Muscle layer of duodenum (tissue), 2 donors: ENCODE results near the gene PIK3AP1.

Source experiments
- H3K27ac ChIP-seq: one replicate; pipeline ENCODE4 v1.7.0; 2013; ENCODE audit warnings: mild to moderate bottlenecking, low read length
- H3K27me3 ChIP-seq: one replicate; pipeline ENCODE4 v1.7.0; 2013; ENCODE audit warnings: low read depth, mild to moderate bottlenecking, control low read depth, low read length
- H3K36me3 ChIP-seq, 2 donors: one replicate each; pipeline ENCODE4 v1.7.0; 2013; ENCODE audit warnings: low read length in 2 of 2, control low read depth in 1 of 2, mild to moderate bottlenecking in 1 of 2; ENCODE audit not compliant: insufficient read depth in 2 of 2, control insufficient read depth in 1 of 2
- H3K4me1 ChIP-seq, 2 donors: one replicate each; pipeline ENCODE4 v1.7.0; 2013; ENCODE audit warnings: low read length in 2 of 2, mild to moderate bottlenecking in 2 of 2, control low read depth in 1 of 2, moderate library complexity in 1 of 2; ENCODE audit not compliant: insufficient read depth in 2 of 2, control insufficient read depth in 1 of 2
- H3K4me3 ChIP-seq, 2 donors: one replicate each; pipeline ENCODE4 v1.7.0; 2013; ENCODE audit warnings: low read length in 2 of 2, low read depth in 1 of 2, mild to moderate bottlenecking in 1 of 2
- H3K9me3 ChIP-seq, 2 donors: one replicate each; pipeline ENCODE4 v1.7.0; 2013; ENCODE audit warnings: low read length in 2 of 2, control low read depth in 1 of 2, mild to moderate bottlenecking in 1 of 2; ENCODE audit not compliant: control insufficient read depth in 1 of 2
- donor health status: healthy.

The PIK3AP1 gene

GRCh38 chr10:96650958-96651357 is 69.4 kb downstream of the PIK3AP1 start:
- Histone ChIP-seq H3K36me3 (peaks cover 0 to 9% of the 10 kb centered on the region in 2 donors), H3K4me3 (no peak overlapping the region), H3K4me1 (no peaks in the 10 kb centered on the region), H3K9me3 (no peaks in the 10 kb centered on the region), H3K27ac (no peak overlapping the region), H3K27me3 (no peaks in the 10 kb centered on the region)

GRCh38 chr10:96648297-96648696 is 72.0 kb downstream of the PIK3AP1 start:
- no peaks in the 10 kb centered on the region for H3K27me3 ChIP-seq
- H3K27ac ChIP-seq: no peak overlapping the region
- H3K4me3 ChIP-seq: no peak overlapping the region
- no peaks in the 10 kb centered on the region for H3K4me1 ChIP-seq
- H3K9me3 ChIP-seq: no peaks in the 10 kb centered on the region
- peaks cover 0 to 9% of the 10 kb centered on the region in 2 donors for H3K36me3 ChIP-seq

GRCh38 chr10:96647466-96647865 is 72.8 kb downstream of the PIK3AP1 start:
- H3K4me1 ChIP-seq: no peaks in the 10 kb centered on the region
- H3K27me3 ChIP-seq: no peaks in the 10 kb centered on the region
- peaks cover 0 to 9% of the 10 kb centered on the region in 2 donors for H3K36me3 ChIP-seq
- H3K4me3 ChIP-seq: no peak overlapping the region
- no peaks in the 10 kb centered on the region for H3K9me3 ChIP-seq
- no peak overlapping the region for H3K27ac ChIP-seq

- H3K4me1 ChIP-seq: no peaks in the 10 kb centered on the region
- peaks cover 0 to 9% of the 10 kb centered on the region in 2 donors for H3K36me3 ChIP-seq
- H3K27ac ChIP-seq: no peak overlapping the region
- H3K9me3 ChIP-seq: no peaks in the 10 kb centered on the region
- H3K4me3 ChIP-seq: no peak overlapping the region
- H3K27me3 ChIP-seq: no peaks in the 10 kb centered on the region
Observed at GRCh38 chr10:96646751-96647166, 73.6 kb downstream of the PIK3AP1 start.

GRCh38 chr10:96646301-96646700 is 74.0 kb downstream of the PIK3AP1 start:
- peaks cover 0 to 8% of the 10 kb centered on the region in 2 donors for H3K36me3 ChIP-seq
- no peaks in the 10 kb centered on the region for H3K9me3 ChIP-seq
- H3K4me1 ChIP-seq: no peaks in the 10 kb centered on the region
- no peak overlapping the region for H3K4me3 ChIP-seq
- H3K27ac ChIP-seq: no peak overlapping the region
- no peaks in the 10 kb centered on the region for H3K27me3 ChIP-seq

- Histone ChIP-seq H3K36me3 (no peaks in the 10 kb centered on the region), H3K9me3 (no peaks in the 10 kb centered on the region), H3K27me3 (no peaks in the 10 kb centered on the region), H3K27ac (no peak overlapping the region), H3K4me3 (no peak overlapping the region), H3K4me1 (peaks cover 0 to 3% of the 10 kb centered on the region in 2 donors)
Observed at GRCh38 chr10:96645191-96645721, 75.1 kb downstream of the PIK3AP1 start.

GRCh38 chr10:96643920-96644319 is 76.4 kb downstream of the PIK3AP1 start:
- Histone ChIP-seq H3K36me3 (no peaks in the 10 kb centered on the region), H3K4me3 (no peak overlapping the region), H3K9me3 (no peaks in the 10 kb centered on the region), H3K27me3 (no peaks in the 10 kb centered on the region), H3K27ac (no peak overlapping the region), H3K4me1 (peaks cover 3 to 4% of the 10 kb centered on the region in 2 donors)

- Histone ChIP-seq H3K27me3 (no peaks in the 10 kb centered on the region), H3K27ac (no peak overlapping the region), H3K4me3 (no peak overlapping the region), H3K36me3 (no peaks in the 10 kb centered on the region), H3K9me3 (no peaks in the 10 kb centered on the region), H3K4me1 (peaks cover 3 to 4% of the 10 kb centered on the region in 2 donors)
Observed at GRCh38 chr10:96642973-96643372, 77.3 kb downstream of the PIK3AP1 start.

GRCh38 chr10:96642530-96642929 is 77.8 kb downstream of the PIK3AP1 start:
- Histone ChIP-seq H3K36me3 (no peaks in the 10 kb centered on the region), H3K4me1 (peaks cover 3 to 4% of the 10 kb centered on the region in 2 donors), H3K4me3 (no peak overlapping the region), H3K27ac (no peak overlapping the region), H3K9me3 (no peaks in the 10 kb centered on the region), H3K27me3 (no peaks in the 10 kb centered on the region)

- peaks cover 3 to 4% of the 10 kb centered on the region in 2 donors for H3K4me1 ChIP-seq
- no peaks in the 10 kb centered on the region for H3K27me3 ChIP-seq
- no peak overlapping the region for H3K4me3 ChIP-seq
- H3K36me3 ChIP-seq: no peaks in the 10 kb centered on the region
- H3K9me3 ChIP-seq: no peaks in the 10 kb centered on the region
- H3K27ac ChIP-seq: no peak overlapping the region
Observed at GRCh38 chr10:96641396-96642295, 78.7 kb downstream of the PIK3AP1 start.

- Histone ChIP-seq H3K4me1 (peaks cover 3 to 4% of the 10 kb centered on the region in 2 donors), H3K4me3 (no peak overlapping the region), H3K9me3 (no peaks in the 10 kb centered on the region), H3K36me3 (no peaks in the 10 kb centered on the region), H3K27ac (no peak overlapping the region), H3K27me3 (no peaks in the 10 kb centered on the region)
Observed at GRCh38 chr10:96639899-96640298, 80.4 kb downstream of the PIK3AP1 start.
